Measurements from ENCODE around the gene TXNRD1.

Gene TXNRD1

DNA sequence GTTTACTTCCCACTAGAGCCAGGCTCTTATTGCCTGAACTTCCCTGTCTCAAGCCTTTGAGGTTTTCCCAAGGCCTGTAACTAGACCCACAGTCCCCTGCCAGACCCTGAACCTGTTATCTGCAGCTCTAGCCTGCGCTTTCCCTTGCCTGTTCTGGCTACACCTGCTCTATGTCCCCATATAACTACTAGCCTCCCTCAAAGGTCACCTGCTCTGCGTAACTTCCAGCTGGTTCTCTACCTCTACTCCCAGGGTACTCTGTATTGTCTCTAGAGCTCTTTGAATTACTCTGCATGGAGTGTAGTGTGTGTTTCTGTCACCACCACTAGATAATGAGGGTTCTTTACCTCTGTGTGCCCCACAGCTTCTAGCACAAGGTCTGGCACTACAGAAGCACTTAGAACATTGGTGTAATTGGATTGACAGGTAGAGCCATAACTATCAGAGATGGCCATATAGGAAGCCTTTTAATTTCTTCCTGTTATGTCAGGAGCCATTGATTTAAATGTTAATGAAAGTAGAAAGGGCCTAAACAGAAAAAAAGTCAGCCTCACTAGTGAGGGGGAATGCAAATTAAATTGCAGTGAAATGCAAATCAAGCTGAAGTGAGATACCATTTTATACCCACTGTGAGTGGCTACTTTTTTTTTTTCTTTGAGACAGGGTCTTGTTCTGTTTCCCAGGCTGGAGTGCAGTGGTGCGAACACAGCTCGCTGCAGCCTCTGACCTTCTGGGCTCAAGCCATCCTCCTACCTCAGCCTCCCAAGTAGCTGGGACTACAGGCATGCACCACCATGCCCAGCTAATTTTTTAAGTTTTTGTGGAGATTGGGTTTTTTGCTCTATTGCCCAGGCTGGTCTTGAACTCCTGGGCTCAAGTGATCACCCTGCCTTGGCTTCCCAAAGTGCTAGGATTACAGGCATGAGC lies 135.7 kb downstream of the TXNRD1 start:
- DNase-seq = no peak

DNA sequence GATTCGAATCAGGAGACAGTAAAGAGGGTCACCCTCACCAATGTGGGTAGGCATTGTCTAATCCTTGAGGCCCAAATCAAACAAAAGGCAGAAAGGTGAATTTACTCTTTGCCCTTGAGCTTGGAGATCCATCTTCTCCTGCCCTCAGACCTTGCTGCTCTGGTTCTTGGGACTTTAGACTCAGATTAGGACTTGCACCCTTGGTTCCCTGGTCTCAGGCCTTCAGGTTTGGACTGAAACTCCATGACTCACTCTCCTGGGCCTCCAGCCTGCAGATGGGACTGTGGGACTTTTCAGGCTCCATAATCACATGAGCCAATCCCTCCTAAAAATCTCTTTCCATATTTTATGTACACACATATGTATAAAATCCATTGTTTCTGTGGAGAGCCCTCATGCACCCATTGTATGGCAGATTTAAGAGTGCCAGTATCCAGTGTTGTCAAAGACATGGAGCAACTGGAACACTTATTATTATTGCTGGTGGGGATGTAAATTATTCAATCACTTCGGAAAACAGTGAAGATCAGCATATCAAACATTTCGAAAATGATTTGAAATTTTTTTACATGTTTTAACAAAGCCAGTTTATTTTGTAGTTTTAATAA lies 136.6 kb downstream of the TXNRD1 start:
- DNase-seq = no peak

DNA sequence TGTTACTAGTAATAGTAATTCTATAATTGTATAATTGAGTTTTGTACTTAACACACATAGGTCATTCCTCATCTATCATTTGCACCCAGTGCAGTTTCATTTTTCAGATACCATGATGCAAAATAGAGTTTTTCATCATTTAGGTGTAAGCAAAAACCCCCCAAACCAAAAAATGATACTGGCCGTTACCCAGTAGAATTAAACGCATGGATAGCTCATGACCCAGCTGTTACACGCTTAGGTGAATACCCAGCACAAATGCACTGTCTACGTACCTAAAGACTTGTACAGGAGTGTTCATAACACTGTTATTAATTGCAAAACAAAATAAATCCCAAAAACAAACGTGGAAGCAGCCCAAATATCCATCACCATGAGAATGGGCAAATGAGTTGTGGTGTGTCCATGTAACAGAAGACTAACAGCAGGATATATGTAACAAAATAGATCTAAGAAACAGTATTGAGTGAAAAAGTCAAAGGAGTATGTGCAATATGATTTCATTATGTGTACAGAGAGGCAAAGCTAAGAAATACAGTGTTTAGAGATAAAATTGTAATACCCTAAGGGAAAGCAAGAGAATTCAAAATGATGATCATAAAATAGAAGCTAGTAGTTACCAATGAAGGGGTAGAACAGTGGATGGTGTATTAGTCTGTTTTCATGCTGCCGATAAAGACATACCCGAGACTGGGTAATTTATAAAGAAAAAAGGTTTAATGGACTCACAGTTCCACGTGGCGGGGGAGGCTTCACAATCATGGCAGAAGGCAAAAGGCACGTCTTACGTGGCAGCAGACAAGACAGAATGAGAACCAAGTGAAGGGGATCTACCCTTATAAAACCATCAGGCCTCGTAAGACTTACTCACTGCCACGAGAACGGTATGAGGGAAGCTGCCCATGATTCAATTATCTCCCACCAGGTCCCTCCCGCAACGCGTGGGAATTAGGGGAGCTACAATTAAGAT lies 137.7 kb downstream of the TXNRD1 start:
- DNase-seq = no peak

DNA sequence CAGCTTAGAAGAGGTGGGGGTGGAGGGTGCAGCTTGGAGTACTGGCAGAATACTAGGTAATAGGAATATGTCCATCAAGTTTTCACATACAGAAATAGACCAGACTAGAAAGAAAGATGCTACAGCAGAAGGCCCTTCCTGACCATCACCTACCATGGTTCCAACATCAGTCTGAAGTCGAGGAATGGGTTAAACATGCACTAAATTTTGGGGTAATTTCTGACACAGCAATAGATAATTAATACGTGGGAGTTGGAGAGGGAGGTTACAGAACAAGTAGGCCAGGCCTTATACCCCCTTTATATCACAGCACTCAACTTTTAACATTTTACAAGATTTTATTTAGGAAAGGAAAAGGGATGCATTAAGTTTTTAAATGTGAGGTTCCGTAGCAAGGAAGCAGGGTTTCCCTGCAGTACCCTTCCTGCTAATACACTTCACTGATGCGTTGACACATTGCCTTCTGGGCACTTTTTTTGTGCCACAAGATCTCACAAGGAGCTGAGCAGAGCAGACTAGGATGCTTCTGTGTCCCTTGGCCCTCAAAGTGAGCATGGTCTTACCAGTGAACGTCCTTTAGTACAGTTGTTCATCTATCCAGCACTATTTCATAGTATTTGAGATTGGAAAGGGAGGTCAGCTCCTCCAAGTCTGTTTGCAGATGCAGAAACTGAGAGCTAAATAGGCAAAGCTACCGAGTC lies 138.7 kb downstream of the TXNRD1 start:
- DNase-seq = no peak

DNA sequence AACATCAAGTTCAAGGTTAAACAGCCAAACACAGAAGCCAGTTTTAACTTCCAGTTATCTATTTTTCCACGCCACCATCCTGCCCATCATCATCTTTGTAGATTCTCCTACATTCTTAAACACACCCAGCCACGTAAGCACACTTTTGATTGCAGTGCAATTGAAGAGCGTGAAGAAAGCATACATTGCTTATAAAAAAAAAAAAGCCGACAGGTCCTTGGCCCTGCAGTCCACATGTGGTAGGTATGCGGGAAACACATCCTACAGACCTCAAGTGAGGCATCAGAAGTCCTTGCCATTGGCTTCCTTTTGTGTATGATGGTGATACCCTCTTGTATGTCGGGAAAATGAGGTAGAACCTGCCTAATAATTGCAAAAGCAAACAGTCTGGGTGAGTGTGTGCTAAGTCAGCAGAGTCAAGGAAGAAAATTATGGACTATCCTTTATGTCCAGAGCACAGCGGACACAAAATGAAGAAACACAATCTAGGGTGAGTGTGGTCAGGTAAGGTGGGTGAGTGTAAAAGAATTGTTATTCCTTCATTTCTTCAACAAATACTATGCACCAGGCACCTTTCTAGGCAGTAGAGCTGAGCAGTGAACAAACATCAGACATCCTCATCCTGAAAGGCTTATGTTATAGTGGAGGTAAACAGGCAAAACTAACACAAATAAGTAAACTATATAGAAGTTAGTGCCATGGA lies 139.4 kb downstream of the TXNRD1 start:
- no peak for DNase-seq

DNA sequence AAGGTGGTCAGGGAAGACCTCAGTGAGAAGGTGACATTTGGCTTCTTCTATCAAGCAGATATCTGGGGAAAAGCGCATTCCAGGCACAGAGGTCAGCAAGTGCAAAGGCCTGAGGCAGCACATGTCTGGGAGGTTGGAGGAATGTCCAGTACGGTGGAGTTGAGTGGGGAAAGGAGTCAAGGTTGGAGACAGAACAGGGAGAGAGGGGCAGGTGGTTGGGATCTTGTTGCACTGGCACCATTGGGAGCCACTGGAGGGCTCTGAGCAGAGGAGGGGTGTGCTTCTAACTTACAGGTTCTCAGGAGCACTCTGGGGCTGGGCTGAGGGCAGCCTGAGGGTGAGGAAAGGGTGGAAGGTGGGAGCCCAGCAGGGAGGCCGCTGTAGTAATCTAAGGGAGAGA lies 140.1 kb downstream of the TXNRD1 start:
- DNase-seq = no peak

DNA sequence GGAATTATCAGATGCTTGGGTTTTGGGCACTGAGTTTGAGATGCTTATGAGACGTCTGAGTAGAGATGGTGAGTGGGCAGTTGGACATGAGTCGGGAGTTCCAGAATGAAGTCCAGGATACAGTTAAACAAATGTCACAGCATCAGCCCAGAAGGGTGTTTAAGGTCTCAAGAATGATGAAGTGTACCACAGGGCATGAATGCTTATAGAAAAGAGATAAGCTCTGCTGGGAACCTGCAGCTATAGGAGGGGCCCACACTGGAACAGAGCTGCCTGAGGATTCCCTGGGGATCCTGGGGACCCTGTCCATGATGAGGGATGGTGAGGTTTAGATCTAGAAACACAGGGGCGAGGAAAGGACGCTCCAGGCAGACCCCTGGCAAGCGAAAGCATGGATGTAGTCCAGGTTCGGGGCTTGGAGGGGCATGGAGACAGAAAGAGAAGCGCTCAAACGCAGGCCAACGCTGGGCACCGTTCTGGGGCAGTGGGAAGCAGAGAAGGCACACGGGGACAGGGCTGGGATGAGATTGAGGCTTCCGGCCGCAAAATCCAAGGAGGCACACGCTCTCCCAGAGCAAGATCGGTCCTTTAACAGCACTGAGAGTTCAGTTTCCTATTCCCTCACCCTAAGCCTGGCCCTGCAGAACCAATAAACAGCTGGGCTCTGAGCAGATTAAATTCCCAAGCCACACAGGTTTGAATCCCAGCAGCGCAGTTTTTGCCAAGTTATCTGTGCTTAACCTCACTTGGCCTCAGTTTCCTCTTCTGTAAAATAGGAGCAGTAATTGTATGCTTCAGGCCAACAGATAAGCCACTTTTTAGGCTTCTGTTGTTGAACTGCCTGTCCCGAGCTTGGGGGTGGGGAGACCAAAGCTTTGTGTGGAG lies 140.9 kb downstream of the TXNRD1 start:
- no peak for DNase-seq

DNA sequence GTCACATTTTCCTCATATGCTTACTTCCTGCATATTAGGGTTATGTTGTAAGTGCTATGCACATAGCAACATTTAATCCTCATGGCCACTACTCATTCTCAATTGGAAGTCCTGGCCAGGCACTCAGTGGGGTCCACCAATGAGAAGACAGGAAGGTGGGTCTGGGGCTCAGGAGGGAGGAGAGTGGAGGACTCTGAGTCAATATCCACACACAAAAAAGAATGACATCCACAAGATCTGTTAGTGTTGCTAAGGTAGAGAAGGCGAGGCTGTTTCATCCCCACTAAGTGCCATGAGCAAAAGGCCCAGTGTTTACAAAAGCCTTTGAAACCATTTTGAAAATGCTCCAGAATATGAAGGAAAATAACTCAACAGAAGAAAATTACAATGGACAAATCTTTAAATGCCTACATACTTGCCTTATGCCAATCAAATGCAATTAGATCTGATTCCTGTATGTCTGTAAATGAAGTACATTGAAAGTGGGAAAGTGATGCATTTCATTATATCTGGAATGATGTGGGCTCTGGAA lies 141.9 kb downstream of the TXNRD1 start:
- no peak for DNase-seq

DNA sequence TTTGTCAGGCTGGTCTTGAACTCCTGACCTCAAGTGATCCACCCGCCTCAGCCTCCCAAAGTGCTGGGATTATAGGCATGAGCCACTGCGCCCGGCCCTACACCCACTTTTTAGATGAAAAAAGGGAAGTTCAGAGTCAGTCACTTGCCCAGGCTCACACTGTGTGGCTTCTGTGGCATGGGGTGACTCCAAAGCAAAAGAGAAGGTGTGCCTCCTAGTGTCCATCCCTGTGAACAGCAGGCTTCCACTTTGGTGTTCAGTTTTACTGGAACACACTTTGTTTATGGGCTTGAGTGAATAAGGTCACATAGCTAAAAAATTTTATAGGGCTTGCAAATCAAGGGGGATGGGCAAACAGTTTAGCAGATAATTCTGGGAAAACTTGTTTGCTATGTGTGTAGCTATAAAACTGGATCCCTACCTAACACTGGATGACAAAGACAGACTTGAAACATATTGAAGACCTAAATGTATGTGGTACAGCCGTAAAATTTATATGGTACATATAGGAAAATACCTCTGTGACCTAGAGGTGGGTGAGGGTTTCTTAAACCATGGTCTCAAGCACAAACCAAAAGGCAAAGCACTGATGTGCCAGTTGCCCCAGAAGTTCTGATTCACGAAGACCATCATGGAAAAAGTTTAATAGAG lies 142.9 kb downstream of the TXNRD1 start:
- DNase-seq = peak; percentile 54

DNA sequence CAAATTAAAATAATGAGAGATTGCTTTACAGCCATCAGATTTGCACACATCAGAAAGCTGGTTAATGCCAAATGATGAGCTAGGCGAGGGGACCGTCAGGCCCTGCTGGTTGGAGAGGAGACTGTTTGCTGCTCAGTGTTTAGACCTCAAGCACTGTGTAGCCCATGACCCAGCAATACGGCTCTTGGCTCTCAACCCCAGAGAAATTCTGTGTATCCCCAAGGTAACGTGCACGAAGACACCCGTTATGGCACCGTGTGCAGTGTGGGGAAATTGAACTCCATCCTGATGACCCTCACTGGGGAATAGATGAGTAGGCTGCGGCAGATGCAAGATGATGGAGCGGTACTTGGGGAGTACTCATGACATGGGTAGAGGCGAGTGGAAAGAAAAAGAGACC lies 143.6 kb downstream of the TXNRD1 start:
- no peak for DNase-seq

DNA sequence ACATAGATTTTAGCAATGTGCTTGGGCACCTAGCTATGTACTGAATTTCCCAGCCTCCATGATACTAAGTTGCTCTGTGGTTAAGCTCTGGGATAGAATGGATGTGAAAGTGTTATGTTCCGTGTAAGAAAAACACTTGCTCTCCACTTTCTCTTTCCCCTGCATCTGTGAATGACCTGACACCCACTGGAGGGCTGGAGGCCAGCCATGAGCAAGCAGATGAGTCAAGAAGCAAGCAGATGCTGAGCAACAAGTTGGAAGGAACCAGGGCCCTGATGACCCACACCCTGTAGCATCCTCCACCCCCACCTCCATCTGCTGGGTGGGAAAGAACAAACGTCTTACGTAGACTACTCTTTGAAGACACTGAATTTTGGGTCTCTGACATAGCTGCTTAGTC lies 144.6 kb downstream of the TXNRD1 start:
- DNase-seq = no peak

DNA sequence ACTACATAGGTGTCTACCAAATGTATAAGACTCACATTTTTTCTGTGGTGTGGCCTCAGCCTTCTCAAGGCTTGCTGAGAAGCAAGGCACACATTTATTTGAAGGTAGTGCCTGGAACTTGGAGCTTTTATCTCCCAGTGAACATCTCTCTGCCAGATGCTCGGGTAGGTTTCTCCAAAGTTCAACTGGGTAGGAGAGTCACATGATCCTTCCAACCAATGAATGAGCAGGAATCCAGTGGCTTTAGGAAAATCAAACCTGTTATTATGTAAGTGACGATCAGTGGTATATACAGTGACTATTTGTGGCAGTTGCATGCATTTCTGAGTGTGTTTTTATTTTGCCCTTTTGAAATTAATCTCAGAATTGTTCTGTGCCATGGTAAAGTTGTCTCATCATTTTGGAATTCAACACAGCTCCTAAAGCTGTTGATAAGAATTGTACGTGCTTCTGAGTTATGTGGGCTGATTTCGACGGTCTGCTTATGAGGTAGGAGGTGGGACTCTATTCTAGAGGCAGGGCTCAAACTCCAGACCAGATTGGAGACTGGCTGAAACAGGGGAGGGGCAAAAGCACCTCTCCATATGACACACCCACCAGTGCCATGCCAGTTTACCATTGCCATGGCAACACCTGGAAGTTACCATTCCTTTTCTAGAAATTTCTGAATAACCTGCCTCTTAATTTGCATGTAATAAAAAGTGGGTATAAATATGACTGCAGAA lies 145.6 kb downstream of the TXNRD1 start:
- DNase-seq = no peak

DNA sequence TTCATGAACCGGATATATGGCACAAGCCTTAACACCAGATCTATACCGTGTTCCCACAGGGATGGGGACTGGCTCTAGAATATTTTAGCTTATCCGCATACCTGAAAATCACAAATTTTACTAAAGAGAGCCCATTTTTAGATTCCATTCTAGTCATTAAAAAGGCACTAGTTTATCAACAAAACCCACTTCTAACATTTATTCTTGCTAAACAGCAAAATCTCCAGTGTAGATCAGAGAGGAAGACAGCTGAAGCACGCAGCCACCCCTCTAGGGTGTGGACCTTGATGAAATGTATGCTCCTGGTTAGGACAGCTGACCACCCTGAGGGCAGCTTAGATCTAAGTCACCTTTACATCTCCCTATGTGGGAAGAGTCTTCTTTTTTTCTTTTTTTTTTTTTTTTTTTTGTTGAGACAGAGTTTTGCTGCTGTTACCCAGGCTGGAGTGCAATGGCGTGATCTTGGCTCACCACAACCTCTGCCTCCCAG lies 150.4 kb downstream of the TXNRD1 start:
- DNase-seq = no peak

DNA sequence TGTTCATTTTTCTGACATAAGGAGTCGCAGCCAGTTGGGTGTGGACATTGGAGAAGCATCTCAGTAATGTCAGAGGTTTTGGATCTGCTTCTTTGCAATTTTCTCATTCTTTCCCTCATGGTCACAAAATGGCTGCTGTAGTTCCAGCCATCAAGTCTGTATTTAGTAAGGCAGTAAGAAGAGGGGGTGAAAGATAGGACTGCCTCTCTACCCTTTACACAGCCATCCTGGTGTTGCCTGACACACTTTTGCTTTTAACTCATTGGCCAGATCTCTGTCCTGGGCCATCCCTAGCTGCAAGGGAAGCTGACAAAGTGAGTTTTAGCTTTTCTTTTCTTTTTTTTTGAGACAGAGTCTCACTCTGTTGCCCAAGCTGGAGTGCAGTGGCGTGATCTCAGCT lies 154.1 kb downstream of the TXNRD1 start:
- DNase-seq = no peak

DNA sequence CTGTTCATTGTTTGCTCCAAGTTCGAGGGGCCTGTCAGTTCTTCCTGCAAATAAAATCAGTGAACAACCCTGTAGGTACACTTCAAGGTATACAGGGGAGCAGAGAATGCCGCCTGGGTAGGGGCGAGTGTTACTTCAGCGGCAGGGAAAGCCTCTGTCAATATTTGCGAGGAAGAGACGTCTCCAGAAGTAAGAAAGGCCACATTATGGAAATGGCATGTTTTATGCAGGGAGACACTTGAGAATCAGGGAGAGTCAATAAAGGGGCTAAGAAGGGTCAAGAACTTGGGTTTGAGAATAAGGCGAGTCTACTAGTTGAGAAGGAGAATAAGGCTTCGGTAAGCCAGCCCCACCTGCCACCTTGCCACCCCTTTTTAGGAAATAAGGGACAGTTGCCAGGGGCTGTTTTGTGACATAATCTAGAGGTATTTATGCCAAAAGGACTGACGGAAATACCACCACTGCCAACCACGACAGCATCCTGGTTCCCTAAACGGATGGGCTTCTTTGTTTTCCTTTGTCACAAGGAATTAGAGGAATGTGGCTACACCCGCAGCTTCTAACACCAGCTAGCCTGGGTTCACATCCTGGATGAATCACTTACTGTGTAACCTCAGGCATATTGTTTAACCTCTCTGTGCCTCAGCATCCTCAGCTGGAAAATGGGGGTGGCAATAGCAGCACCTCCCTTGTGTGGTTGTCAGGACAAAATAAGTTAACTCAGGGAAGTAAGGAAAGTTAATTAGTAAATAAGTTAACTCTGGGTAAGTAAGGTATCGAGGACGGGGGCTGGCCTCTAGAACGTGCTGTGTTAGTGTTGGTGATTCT lies 155.7 kb downstream of the TXNRD1 start:
- no peak for DNase-seq

DNA sequence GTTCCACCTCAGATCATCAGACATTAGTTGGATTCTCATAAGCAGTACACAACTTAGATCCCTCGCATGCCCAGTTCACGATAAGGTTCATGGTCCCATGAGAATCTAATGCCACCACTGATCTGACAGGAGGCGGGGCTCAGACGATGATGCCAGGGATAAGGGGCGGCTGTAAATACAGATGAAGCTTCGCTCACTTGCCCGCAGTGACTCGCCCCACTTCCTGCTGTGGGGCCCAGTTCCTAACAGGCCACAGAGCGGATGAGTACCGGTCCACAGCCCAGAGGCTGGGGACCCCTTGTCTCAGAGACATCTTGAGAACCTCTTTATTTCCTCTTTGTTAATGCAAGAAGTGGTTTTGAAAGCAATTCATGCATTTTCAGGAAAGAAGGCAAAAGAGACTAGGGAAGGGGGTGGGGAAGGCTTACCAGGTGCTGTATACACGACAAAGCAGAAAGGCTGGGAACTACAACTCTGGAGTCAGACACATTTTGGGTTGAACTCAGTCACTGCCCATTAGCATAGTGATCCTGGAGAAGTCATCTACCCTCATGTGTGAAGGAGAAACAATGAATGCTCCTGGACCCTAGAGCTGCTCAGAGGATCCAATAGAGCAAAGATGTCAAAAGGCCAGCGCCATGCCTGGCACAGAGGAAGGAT lies 156.6 kb downstream of the TXNRD1 start:
- DNase-seq = no peak

DNA sequence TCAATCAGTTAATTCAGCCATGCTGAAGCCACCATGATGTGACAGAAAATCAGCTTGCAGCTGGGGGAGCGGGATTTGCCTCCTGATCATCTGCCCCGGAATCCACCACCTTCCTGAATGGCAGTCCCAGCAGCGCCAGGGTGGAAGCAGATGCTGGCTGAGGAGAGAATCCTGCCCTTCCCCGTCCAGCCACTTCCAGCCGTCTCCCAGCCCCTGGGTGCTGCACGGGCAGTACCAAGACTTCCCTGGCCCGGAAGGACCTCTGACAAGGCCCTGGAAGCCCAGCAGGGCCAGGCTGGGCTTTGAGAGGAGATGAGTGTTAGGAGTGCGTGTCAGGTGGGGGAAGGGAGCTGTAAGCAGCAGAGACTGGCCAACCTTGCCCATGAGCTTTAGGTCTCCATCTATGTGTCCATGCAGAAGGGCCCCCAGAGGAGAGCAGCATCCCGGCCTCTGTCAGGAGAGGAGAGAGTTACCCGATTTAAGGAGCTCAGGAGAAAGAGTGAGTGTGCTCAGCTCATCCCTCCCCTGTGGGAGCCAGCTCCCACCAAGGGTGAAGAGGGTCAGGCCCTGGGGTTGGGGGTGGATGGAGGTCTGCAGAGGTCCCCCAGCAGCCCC lies 157.2 kb downstream of the TXNRD1 start:
- DNase-seq = no peak

Measured in activated T-cell treated with anti-CD3 and anti-CD28 coated beads for 4 hours (primary cell).